ENCODE results near the gene ARMC10. TPM values are rescaled to one million over a fixed set of nuclear protein-coding genes. Genes with fewer than 3 reads are reported as not detected.

ARMC10 gene
- total and polyA plus RNA-seq, 9 of the 15 experiments (the other 6 are each of a cell fraction or from before 2014, with no cell fraction given): 17.0 to 113 (median 72.6) TPM

- TF ChIP-seq ZNF830 (CRISPR knock-in tag; IDR thresholded peaks at IDR 0.05): no peak
- TF ChIP-seq CHAMP1 (IDR thresholded peaks at IDR 0.05): peak; percentile 94
- peak; percentile 53; the same call in 1 of the 2 replicates for TF ChIP-seq CXXC5 (CRISPR knock-in tag; IDR thresholded peaks at IDR 0.05)
- peak; percentile 89 for TF ChIP-seq CBFA2T3 (IDR thresholded peaks at IDR 0.05)
- TF ChIP-seq PHB2 (IDR thresholded peaks at IDR 0.05; ENCODE audit: low read depth): peak; percentile 49; the same call in 1 of the 2 replicates
- 0 out of 2 replicates have a peak, but pooled peaks have one; percentile 47 for TF ChIP-seq POLR2H (tag; IDR thresholded peaks at IDR 0.05; ENCODE audit: low read depth)
- peak in 1 of 2 experiments; percentile 63; a peak in 2 of 4 replicates for TF ChIP-seq ZNF639 (CRISPR knock-in tag; conservative IDR thresholded peaks at IDR 0.05 in 1 of 2, IDR thresholded peaks at IDR 0.05 in 1 of 2)
- TF ChIP-seq NFIX (CRISPR knock-in tag; IDR thresholded peaks at IDR 0.05; ENCODE audit: low read depth): 0 out of 2 replicates have a peak, but pooled peaks have one; percentile 34
- no peak for TF ChIP-seq EWSR1 (IDR thresholded peaks at IDR 0.05; ENCODE audit: borderline replicate concordance, low read depth, partially characterized antibody)
- peak; percentile 71 for TF ChIP-seq CBFA2T2 (conservative IDR thresholded peaks at IDR 0.05)
- TF ChIP-seq ZBTB9 (CRISPR knock-in tag; IDR thresholded peaks at IDR 0.05): peak; percentile 61; the same call in 1 of the 2 replicates
- TF ChIP-seq MTA2 (IDR thresholded peaks at IDR 0.05; ENCODE audit: low read depth): peak; percentile 70
- TF ChIP-seq E2F8 (IDR thresholded peaks at IDR 0.05; ENCODE audit: low read depth, partially characterized antibody): no peak
- TF ChIP-seq EP300 (IDR thresholded peaks at IDR 0.05; ENCODE audit: low read length): peak; percentile 85
- TF ChIP-seq POLR2AphosphoS5 (IDR thresholded peaks at IDR 0.05; ENCODE audit: control insufficient read depth, insufficient read depth, low read depth, low read length): peak; percentile 60; the same call in 1 of the 2 replicates
- peak; percentile 76; the same call in 1 of the 2 replicates for TF ChIP-seq ELF4 (CRISPR knock-in tag; IDR thresholded peaks at IDR 0.05)
- no peak for TF ChIP-seq ATF1 (CRISPR knock-in tag; IDR thresholded peaks at IDR 0.05)
- peak; percentile 29; the same call in 1 of the 2 replicates for TF ChIP-seq ATF1 (tag; IDR thresholded peaks at IDR 0.05)
- TF ChIP-seq SMARCE1 (IDR thresholded peaks at IDR 0.05): peak; percentile 96
- TF ChIP-seq TEAD4 (IDR thresholded peaks at IDR 0.05; ENCODE audit: low read length): peak; percentile 96
- no peak for TF ChIP-seq TEAD4 (CRISPR knock-in tag; IDR thresholded peaks at IDR 0.05; ENCODE audit: borderline replicate concordance)
- peak in 1 of 2 experiments; percentile 72; a peak in 1 of 3 replicates for TF ChIP-seq CBX3 (IDR thresholded peaks at IDR 0.05; ENCODE audit: borderline replicate concordance in 1 of 2, low read length in 2 of 2)
Measured at GRCh38 chr7:103025341-103025740, 49.6 kb upstream of the ARMC10 start (continued).

Measured in K562 (cell line).